T-helper 1 cell treated with Interleukin-12 subunit alpha and Interleukin-12 subunit beta and Interleukin-4 antibody, amounts not matched to agents 30 μg/mL and 1 μg/mL, for 36 hours (primary cell): ENCODE measurements around the gene GNG13.

ENCODE experiments used
- H3K27ac Mint-ChIP-seq: one replicate; pipeline ENCODE4 v1.8.0; 2021; ENCODE audit warnings: mild to moderate bottlenecking, mixed read lengths
- H3K27me3 Mint-ChIP-seq: one replicate; pipeline ENCODE4 v1.8.0; 2021; ENCODE audit warnings: low read depth, mixed read lengths
- H3K36me3 Mint-ChIP-seq: one replicate; pipeline ENCODE4 v1.8.0; 2021; ENCODE audit warnings: low read depth, mixed read lengths
- H3K4me1 Mint-ChIP-seq: one replicate; pipeline ENCODE4 v1.8.0; 2021; ENCODE audit warnings: low read depth, mixed read lengths
- H3K4me3 Mint-ChIP-seq: one replicate; pipeline ENCODE4 v1.8.0; 2021; ENCODE audit warnings: mild to moderate bottlenecking, moderate library complexity, mixed read lengths
- H3K9me3 Mint-ChIP-seq: one replicate; pipeline ENCODE4 v1.8.0; 2021; ENCODE audit warnings: mixed read lengths

The GNG13 gene

GRCh38 chr16:796296-797119 lies 4.0 kb downstream of the GNG13 start:
- no peak overlapping the region for H3K27ac Mint-ChIP-seq
- H3K27me3 Mint-ChIP-seq: no peaks in the 10 kb centered on the region
- H3K9me3 Mint-ChIP-seq: no peaks in the 10 kb centered on the region
- H3K4me3 Mint-ChIP-seq: no peak overlapping the region
- H3K4me1 Mint-ChIP-seq: no peaks in the 10 kb centered on the region
- H3K36me3 Mint-ChIP-seq: peaks cover 9% of the 10 kb centered on the region

- Mint-ChIP-seq H3K36me3 (peaks cover 12% of the 10 kb centered on the region), H3K4me3 (no peak overlapping the region), H3K27me3 (no peaks in the 10 kb centered on the region), H3K4me1 (no peaks in the 10 kb centered on the region), H3K9me3 (no peaks in the 10 kb centered on the region), H3K27ac (no peak overlapping the region)
Measured at GRCh38 chr16:795580-796229, 4.8 kb downstream of the GNG13 start.

GRCh38 chr16:794853-795466 lies 5.6 kb downstream of the GNG13 start:
- H3K9me3 Mint-ChIP-seq: no peaks in the 10 kb centered on the region
- no peak overlapping the region for H3K27ac Mint-ChIP-seq
- no peak overlapping the region for H3K4me3 Mint-ChIP-seq
- H3K36me3 Mint-ChIP-seq: peaks cover 12% of the 10 kb centered on the region
- H3K4me1 Mint-ChIP-seq: no peaks in the 10 kb centered on the region
- H3K27me3 Mint-ChIP-seq: no peaks in the 10 kb centered on the region

GRCh38 chr16:794091-794822 lies 6.3 kb downstream of the GNG13 start:
- H3K27me3 Mint-ChIP-seq: no peaks in the 10 kb centered on the region
- H3K27ac Mint-ChIP-seq: no peak overlapping the region
- no peaks in the 10 kb centered on the region for H3K9me3 Mint-ChIP-seq
- no peaks in the 10 kb centered on the region for H3K4me1 Mint-ChIP-seq
- no peak overlapping the region for H3K4me3 Mint-ChIP-seq
- peaks cover 12% of the 10 kb centered on the region for H3K36me3 Mint-ChIP-seq

GRCh38 chr16:793414-793813 lies 7.1 kb downstream of the GNG13 start:
- peaks cover 12% of the 10 kb centered on the region for H3K36me3 Mint-ChIP-seq
- H3K27me3 Mint-ChIP-seq: no peaks in the 10 kb centered on the region
- H3K4me3 Mint-ChIP-seq: no peak overlapping the region
- no peaks in the 10 kb centered on the region for H3K9me3 Mint-ChIP-seq
- H3K27ac Mint-ChIP-seq: no peak overlapping the region
- no peaks in the 10 kb centered on the region for H3K4me1 Mint-ChIP-seq

GRCh38 chr16:792221-792995 lies 8.1 kb downstream of the GNG13 start:
- Mint-ChIP-seq H3K27me3 (no peaks in the 10 kb centered on the region), H3K36me3 (peaks cover 7% of the 10 kb centered on the region), H3K4me3 (no peak overlapping the region), H3K27ac (no peak overlapping the region), H3K9me3 (no peaks in the 10 kb centered on the region), H3K4me1 (no peaks in the 10 kb centered on the region)

- Mint-ChIP-seq H3K27ac (no peak overlapping the region), H3K9me3 (no peaks in the 10 kb centered on the region), H3K4me3 (no peak overlapping the region), H3K27me3 (no peaks in the 10 kb centered on the region), H3K36me3 (peaks cover 6% of the 10 kb centered on the region), H3K4me1 (no peaks in the 10 kb centered on the region)
Measured at GRCh38 chr16:791131-791530, 9.4 kb downstream of the GNG13 start.

GRCh38 chr16:790086-790485 lies 10.4 kb downstream of the GNG13 start:
- Mint-ChIP-seq H3K9me3 (no peaks in the 10 kb centered on the region), H3K4me1 (no peaks in the 10 kb centered on the region), H3K27ac (no peak overlapping the region), H3K4me3 (peak overlapping the region; percentile 62), H3K36me3 (peaks cover 6% of the 10 kb centered on the region), H3K27me3 (no peaks in the 10 kb centered on the region)

GRCh38 chr16:789191-789850 lies 11.2 kb downstream of the GNG13 start:
- Mint-ChIP-seq H3K4me1 (no peaks in the 10 kb centered on the region), H3K9me3 (no peaks in the 10 kb centered on the region), H3K27me3 (no peaks in the 10 kb centered on the region), H3K27ac (no peak overlapping the region), H3K4me3 (peak overlapping the region; percentile 25), H3K36me3 (peaks cover 6% of the 10 kb centered on the region)

- no peaks in the 10 kb centered on the region for H3K9me3 Mint-ChIP-seq
- H3K4me1 Mint-ChIP-seq: no peaks in the 10 kb centered on the region
- peak within 1 kb of the TSS; percentile 77 for H3K27ac Mint-ChIP-seq
- peak within 1 kb of the TSS; percentile 86 for H3K4me3 Mint-ChIP-seq
- peaks cover 6% of the 10 kb centered on the region for H3K36me3 Mint-ChIP-seq
- no peaks in the 10 kb centered on the region for H3K27me3 Mint-ChIP-seq
Measured at GRCh38 chr16:788399-789126, 12.0 kb downstream of the GNG13 start, which contains the start of gene CHTF18. Gene CHTF18 (plus strand): TSS chr16:788620. CDS start chr16:788685, 65 bp downstream.

GRCh38 chr16:787978-788398 lies 12.5 kb downstream of the GNG13 start, which contains the start of gene RPUSD1:
Gene RPUSD1 (minus strand): TSS chr16:788381. CDS start chr16:787737, 644 bp downstream.
- Mint-ChIP-seq H3K4me3 (peak within 1 kb of the TSS; percentile 86), H3K9me3 (no peaks in the 10 kb centered on the region), H3K4me1 (no peaks in the 10 kb centered on the region), H3K36me3 (peaks cover 6% of the 10 kb centered on the region), H3K27me3 (no peaks in the 10 kb centered on the region), H3K27ac (peak within 1 kb of the TSS; percentile 77)

GRCh38 chr16:787321-787966 lies 13.1 kb downstream of the GNG13 start:
- Mint-ChIP-seq H3K36me3 (peaks cover 6% of the 10 kb centered on the region), H3K9me3 (no peaks in the 10 kb centered on the region), H3K27ac (peak overlapping the region; percentile 77)

More at GRCh38 chr16:787321-787966, 13.1 kb downstream of the GNG13 start:
- peak overlapping the region; percentile 86 for H3K4me3 Mint-ChIP-seq
- no peaks in the 10 kb centered on the region for H3K4me1 Mint-ChIP-seq
- no peaks in the 10 kb centered on the region for H3K27me3 Mint-ChIP-seq
